Measurements from ENCODE around the gene FGD4.

FGD4 gene

DNA sequence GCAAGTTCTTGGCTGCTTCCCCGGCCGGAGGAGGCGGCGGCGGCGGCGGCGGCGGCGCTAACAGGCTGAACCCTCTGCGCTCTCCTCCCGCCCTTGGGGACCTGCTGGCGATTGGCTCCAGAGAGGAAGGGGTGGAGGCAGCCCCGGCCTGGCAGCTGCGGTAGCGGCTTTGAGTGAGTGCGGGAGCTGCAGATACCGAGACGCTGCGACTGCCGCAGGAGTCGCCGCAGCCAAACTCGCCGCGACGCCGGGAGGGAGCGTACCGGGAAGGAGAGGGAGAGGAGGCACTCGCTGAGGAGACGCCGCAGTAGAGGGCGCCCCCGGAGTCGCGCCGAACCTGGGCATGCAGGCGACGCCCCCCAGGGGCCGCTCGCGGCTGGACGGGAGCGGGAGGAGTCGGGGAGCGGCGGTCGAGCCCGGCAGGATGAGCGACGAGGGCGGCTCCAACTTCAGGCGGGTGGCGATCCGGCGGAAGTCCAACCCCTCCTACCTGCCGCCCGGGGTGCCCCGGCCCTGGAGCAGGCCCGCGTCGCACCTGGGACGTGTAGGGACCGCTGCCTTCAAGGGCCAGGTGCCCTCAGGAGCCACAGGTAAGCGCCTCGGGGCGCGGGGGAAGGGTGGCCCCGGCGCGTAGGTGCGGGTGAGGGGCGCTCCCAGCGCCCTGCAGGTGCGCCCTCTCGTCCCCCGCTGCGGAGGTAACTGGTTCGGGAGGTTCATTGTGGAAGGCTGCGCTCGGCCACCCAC lies at the start of gene FGD4:
FGD4 (plus strand) TSS at position 189 of the 744 bp plus-strand sequence.
- Histone ChIP-seq H3K4me3 (ENCODE audit: low read length) (peak within 1 kb of the TSS; percentile 91), H3K27me3 (replicated peaks; ENCODE audit: control insufficient read depth, insufficient read depth, low read length) (no peaks in the 10 kb centered on the region), H3K9ac (ENCODE audit: low read length) (peak within 1 kb of the TSS; percentile 79), H3K36me3 (ENCODE audit: control insufficient read depth, insufficient read depth, low read length, severe bottlenecking) (no peaks in the 10 kb centered on the region), H3K4me1 (ENCODE audit: control insufficient read depth, insufficient read depth, low read length) (peaks cover 7% of the 10 kb centered on the region), H3K9me3 (ENCODE audit: control insufficient read depth, low read length) (no peaks in the 10 kb centered on the region)
- peak; percentile 90 for DNase-seq (ENCODE audit: low read depth)

DNA sequence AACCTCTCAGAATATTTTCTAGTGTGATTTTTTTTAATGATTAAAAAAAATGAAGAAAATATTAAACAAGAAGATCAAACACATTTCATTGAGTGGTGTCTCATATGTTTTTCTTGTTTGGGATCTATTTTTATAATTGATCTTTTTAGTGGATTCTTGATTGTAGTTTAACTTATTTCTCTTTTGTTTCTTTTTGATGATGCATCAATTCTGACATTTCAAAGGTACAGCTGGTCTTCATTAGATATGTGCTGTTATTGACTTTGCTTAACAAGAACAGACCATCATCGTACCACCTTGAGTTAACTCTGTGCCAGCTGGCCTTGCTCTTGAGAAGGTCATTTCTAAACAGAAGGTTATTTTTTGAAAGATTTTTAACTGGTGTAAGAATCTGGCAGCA lies 45.8 kb upstream of the FGD4 start:
- Histone ChIP-seq H3K4me1 (ENCODE audit: control insufficient read depth, insufficient read depth, low read length) (no peaks in the 10 kb centered on the region), H3K9ac (ENCODE audit: low read length) (no peak overlapping the region), H3K27me3 (replicated peaks; ENCODE audit: control insufficient read depth, insufficient read depth, low read length) (no peaks in the 10 kb centered on the region)

DNA sequence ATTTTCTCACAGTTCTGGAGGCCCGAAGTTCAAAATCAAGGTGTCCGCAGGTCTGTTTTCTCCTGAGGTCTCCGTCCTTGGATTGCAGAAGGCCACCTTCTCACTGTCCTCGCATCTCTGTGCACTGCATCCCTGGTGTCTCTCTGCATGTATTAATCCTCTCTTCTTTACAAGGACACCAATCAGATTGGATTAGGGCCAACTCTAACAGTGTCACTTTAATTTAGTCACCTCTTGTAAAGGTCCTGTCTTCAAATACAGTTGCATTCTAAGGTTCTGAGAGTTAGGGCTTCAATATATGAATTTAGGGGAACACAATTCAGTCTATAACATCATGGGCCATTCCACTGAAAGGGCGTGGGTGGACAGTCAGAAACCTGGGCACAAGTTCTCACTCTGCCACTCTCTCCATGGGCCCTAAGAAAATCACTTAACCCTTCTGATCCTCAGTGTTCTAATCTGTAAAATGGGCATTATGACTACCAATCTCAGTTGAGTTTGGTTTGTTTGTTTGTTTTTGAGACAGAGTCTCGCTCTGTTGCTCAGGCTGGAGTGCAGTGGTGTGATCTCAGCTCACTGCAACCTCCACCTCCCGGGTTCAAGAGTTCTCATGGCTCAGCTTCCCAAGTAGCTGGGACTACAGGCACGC lies 41.6 kb upstream of the FGD4 start:
- Histone ChIP-seq H3K9me3 (ENCODE audit: control insufficient read depth, low read length) (no peaks in the 10 kb centered on the region), H3K4me3 (ENCODE audit: low read length) (no peak overlapping the region), H3K9ac (ENCODE audit: low read length) (no peak overlapping the region), H3K36me3 (ENCODE audit: control insufficient read depth, insufficient read depth, low read length, severe bottlenecking) (no peaks in the 10 kb centered on the region), H3K27me3 (replicated peaks; ENCODE audit: control insufficient read depth, insufficient read depth, low read length) (no peaks in the 10 kb centered on the region), H3K4me1 (ENCODE audit: control insufficient read depth, insufficient read depth, low read length) (no peaks in the 10 kb centered on the region)
- DNase-seq (ENCODE audit: low read depth): no peak

More for the DNA sequence above, 45.8 kb upstream of the FGD4 start:
- no peaks in the 10 kb centered on the region for H3K36me3 ChIP-seq (ENCODE audit: control insufficient read depth, insufficient read depth, low read length, severe bottlenecking)
- H3K4me3 ChIP-seq (ENCODE audit: low read length): no peak overlapping the region
- no peaks in the 10 kb centered on the region for H3K9me3 ChIP-seq (ENCODE audit: control insufficient read depth, low read length)
- no peak for DNase-seq (ENCODE audit: low read depth)

- no peaks in the 10 kb centered on the region for H3K9me3 ChIP-seq (ENCODE audit: control insufficient read depth, low read length)
- no peak overlapping the region for H3K9ac ChIP-seq (ENCODE audit: low read length)
- H3K36me3 ChIP-seq (ENCODE audit: control insufficient read depth, insufficient read depth, low read length, severe bottlenecking): no peaks in the 10 kb centered on the region
- H3K4me1 ChIP-seq (ENCODE audit: control insufficient read depth, insufficient read depth, low read length): no peaks in the 10 kb centered on the region
- no peak overlapping the region for H3K4me3 ChIP-seq (ENCODE audit: low read length)
- no peaks in the 10 kb centered on the region for H3K27me3 ChIP-seq (replicated peaks; ENCODE audit: control insufficient read depth, insufficient read depth, low read length)
- no peak for DNase-seq (ENCODE audit: low read depth)
Observed at GRCh38 chr12:32360956-32361355, 38.4 kb upstream of the FGD4 start.

DNA sequence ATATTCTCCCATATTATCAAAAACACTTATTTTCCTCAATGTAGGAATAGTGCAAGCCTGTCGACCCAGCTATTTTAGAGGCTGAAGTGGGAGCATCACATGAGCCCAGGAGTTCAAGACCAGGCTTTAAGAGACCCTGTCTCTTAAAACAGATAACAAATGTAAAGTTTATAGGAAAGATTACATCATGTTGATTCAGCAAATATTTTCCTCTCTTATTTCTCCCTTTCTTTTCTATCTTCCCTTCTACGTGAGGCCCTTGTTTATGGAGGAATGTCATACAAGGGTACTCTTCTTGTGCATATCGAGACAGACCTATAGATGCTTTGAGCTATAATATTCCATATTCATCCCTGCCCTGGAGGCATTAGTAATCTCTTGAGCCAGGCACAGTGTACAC lies 36.5 kb upstream of the FGD4 start:
- Histone ChIP-seq H3K4me3 (ENCODE audit: low read length) (no peak overlapping the region), H3K9me3 (ENCODE audit: control insufficient read depth, low read length) (no peaks in the 10 kb centered on the region), H3K27me3 (replicated peaks; ENCODE audit: control insufficient read depth, insufficient read depth, low read length) (no peaks in the 10 kb centered on the region), H3K36me3 (ENCODE audit: control insufficient read depth, insufficient read depth, low read length, severe bottlenecking) (no peaks in the 10 kb centered on the region), H3K9ac (ENCODE audit: low read length) (no peak overlapping the region), H3K4me1 (ENCODE audit: control insufficient read depth, insufficient read depth, low read length) (no peaks in the 10 kb centered on the region)
- no peak for DNase-seq (ENCODE audit: low read depth)

DNA sequence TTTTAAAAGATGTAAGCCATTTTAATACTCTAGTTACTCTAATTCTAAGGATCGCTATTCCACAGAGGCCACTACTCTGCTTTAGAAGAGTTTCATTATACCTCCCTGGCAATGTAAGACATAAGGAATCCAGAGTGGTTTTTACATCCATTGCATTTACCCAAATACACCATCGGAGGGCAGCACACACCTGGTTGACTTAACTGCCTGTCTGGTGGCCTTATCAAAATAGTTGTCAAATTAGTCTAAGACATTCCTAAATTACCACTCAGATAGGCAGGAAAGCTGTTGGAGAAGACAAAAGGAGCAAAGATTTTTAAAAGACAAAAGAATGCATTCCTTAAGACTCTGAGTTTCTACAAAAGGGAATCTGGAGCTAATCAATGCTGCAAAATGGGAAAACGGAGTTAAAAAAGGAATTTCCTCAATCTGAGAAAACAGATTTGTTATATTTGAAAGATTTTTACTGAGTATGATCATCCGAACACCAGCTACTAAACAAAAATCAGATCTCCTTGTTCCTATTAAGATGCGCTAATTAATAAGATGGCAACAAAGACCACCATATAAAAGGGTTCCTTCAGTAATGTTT lies 33.8 kb upstream of the FGD4 start:
- Histone ChIP-seq H3K9ac (ENCODE audit: low read length) (no peak overlapping the region), H3K4me3 (ENCODE audit: low read length) (no peak overlapping the region), H3K27me3 (replicated peaks; ENCODE audit: control insufficient read depth, insufficient read depth, low read length) (no peaks in the 10 kb centered on the region), H3K36me3 (ENCODE audit: control insufficient read depth, insufficient read depth, low read length, severe bottlenecking) (no peaks in the 10 kb centered on the region), H3K4me1 (ENCODE audit: control insufficient read depth, insufficient read depth, low read length) (no peaks in the 10 kb centered on the region), H3K9me3 (ENCODE audit: control insufficient read depth, low read length) (no peaks in the 10 kb centered on the region)
- DNase-seq (ENCODE audit: low read depth): peak; percentile 83

- Histone ChIP-seq H3K9ac (ENCODE audit: low read length) (no peak overlapping the region), H3K27me3 (replicated peaks; ENCODE audit: control insufficient read depth, insufficient read depth, low read length) (no peaks in the 10 kb centered on the region), H3K36me3 (ENCODE audit: control insufficient read depth, insufficient read depth, low read length, severe bottlenecking) (no peaks in the 10 kb centered on the region), H3K9me3 (ENCODE audit: control insufficient read depth, low read length) (no peaks in the 10 kb centered on the region), H3K4me1 (ENCODE audit: control insufficient read depth, insufficient read depth, low read length) (no peaks in the 10 kb centered on the region), H3K4me3 (ENCODE audit: low read length) (no peak overlapping the region)
- DNase-seq (ENCODE audit: low read depth): no peak
Observed at GRCh38 chr12:32366714-32367113, 32.6 kb upstream of the FGD4 start.

GRCh38 chr12:32367381-32367780 lies 32.0 kb upstream of the FGD4 start:
- no peak for DNase-seq (ENCODE audit: low read depth)

GRCh38 chr12:32369202-32369601 lies 30.2 kb upstream of the FGD4 start:
- Histone ChIP-seq H3K4me3 (ENCODE audit: low read length) (no peak overlapping the region), H3K36me3 (ENCODE audit: control insufficient read depth, insufficient read depth, low read length, severe bottlenecking) (no peaks in the 10 kb centered on the region), H3K9ac (ENCODE audit: low read length) (no peak overlapping the region), H3K27me3 (replicated peaks; ENCODE audit: control insufficient read depth, insufficient read depth, low read length) (no peaks in the 10 kb centered on the region), H3K4me1 (ENCODE audit: control insufficient read depth, insufficient read depth, low read length) (no peaks in the 10 kb centered on the region), H3K9me3 (ENCODE audit: control insufficient read depth, low read length) (no peaks in the 10 kb centered on the region)
- no peak for DNase-seq (ENCODE audit: low read depth)

More at GRCh38 chr12:32367381-32367780, 32.0 kb upstream of the FGD4 start:
- no peaks in the 10 kb centered on the region for H3K36me3 ChIP-seq (ENCODE audit: control insufficient read depth, insufficient read depth, low read length, severe bottlenecking)
- no peaks in the 10 kb centered on the region for H3K27me3 ChIP-seq (replicated peaks; ENCODE audit: control insufficient read depth, insufficient read depth, low read length)
- H3K9ac ChIP-seq (ENCODE audit: low read length): no peak overlapping the region
- no peak overlapping the region for H3K4me3 ChIP-seq (ENCODE audit: low read length)
- H3K9me3 ChIP-seq (ENCODE audit: control insufficient read depth, low read length): no peaks in the 10 kb centered on the region
- H3K4me1 ChIP-seq (ENCODE audit: control insufficient read depth, insufficient read depth, low read length): no peaks in the 10 kb centered on the region

DNA sequence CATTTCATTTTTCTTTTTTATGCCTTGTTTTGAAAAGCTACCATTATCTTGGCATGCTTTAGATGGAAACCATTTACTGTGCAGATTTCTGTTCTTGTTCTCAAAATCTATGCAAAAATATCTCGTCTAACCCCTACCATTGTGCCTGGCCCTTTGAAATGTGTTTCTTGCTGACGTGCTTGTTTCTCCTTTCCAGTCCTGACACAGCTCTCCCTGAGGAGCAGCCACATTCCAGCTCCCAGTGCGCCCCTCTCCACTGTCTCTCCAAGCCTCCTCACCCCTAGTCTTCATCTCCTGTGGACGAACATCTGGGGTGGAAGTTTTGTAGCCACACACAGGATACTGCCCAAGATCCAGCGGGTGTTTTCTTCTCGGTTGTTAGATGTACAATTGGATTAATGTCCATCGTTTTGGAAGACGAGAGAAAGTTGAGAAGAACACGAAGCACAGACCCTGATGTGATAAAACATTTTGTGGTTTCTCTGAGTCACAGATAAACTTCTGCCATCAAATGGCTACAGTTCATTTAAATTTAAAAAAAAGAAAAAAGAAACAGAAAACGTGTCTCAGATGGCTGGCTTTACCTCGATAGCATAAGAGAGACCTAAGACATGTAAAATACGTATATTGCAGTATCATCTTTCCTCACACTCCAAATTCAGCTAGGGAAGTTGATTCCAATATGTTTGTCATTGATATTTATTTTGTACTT lies 21.9 kb upstream of the FGD4 start:
- no peaks in the 10 kb centered on the region for H3K9me3 ChIP-seq (ENCODE audit: control insufficient read depth, low read length)
- no peak for DNase-seq (ENCODE audit: low read depth)
- H3K27me3 ChIP-seq (replicated peaks; ENCODE audit: control insufficient read depth, insufficient read depth, low read length): no peaks in the 10 kb centered on the region
- H3K9ac ChIP-seq (ENCODE audit: low read length): no peak overlapping the region
- no peaks in the 10 kb centered on the region for H3K4me1 ChIP-seq (ENCODE audit: control insufficient read depth, insufficient read depth, low read length)
- H3K36me3 ChIP-seq (ENCODE audit: control insufficient read depth, insufficient read depth, low read length, severe bottlenecking): no peaks in the 10 kb centered on the region
- no peak overlapping the region for H3K4me3 ChIP-seq (ENCODE audit: low read length)

DNA sequence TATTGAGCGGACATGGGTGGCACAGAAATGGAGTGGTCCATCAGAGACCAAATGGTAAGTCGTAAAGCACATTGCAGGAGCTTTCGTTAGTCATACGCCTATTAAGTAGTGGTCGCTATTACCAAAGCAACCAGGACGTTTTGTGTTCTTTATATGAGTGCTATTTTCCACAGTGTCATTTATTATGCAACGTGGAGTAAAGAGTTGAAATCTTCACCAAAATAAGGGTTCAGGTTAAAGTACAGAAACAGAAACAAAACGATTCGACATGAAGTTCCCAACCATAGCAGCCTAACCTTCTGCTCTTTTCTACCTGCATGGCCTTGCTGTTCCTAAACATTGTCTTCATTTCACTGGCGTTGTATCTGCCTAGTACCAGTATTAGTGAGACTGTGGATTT lies 20.1 kb upstream of the FGD4 start:
- Histone ChIP-seq H3K4me1 (ENCODE audit: control insufficient read depth, insufficient read depth, low read length) (peaks cover 8% of the 10 kb centered on the region), H3K27me3 (replicated peaks; ENCODE audit: control insufficient read depth, insufficient read depth, low read length) (no peaks in the 10 kb centered on the region), H3K36me3 (ENCODE audit: control insufficient read depth, insufficient read depth, low read length, severe bottlenecking) (no peaks in the 10 kb centered on the region), H3K4me3 (ENCODE audit: low read length) (no peak overlapping the region), H3K9me3 (ENCODE audit: control insufficient read depth, low read length) (no peaks in the 10 kb centered on the region), H3K9ac (ENCODE audit: low read length) (no peak overlapping the region)
- DNase-seq (ENCODE audit: low read depth): no peak
